Osteoblast (primary cell): ENCODE results near the gene SH2D6. TPM values are rescaled to one million over a fixed set of nuclear protein-coding genes. Genes with fewer than 3 reads are reported as not detected.

Experiments
- DNase-seq: peaks from one replicate; pipeline ENCODE4 v3.0.0; 2011; ENCODE audit warnings: low spot score, mixed read lengths; ENCODE audit not compliant: insufficient read length; ENCODE audit errors: missing footprints
- H2AFZ ChIP-seq: 2 replicates; pipeline ENCODE4 v1.6.0; 2011; ENCODE audit warnings: mild to moderate bottlenecking, low read length
- H3K27ac ChIP-seq: 2 replicates; pipeline ENCODE4 v1.5.1; 2011; ENCODE audit warnings: mild to moderate bottlenecking, low read depth, low read length, moderate library complexity
- H3K27me3 ChIP-seq: 2 replicates; pipeline ENCODE4 v1.6.0; 2012; ENCODE audit warnings: mild to moderate bottlenecking, control low read depth, inconsistent platforms, low read length, moderate library complexity; ENCODE audit not compliant: insufficient read depth
- H3K36me3 ChIP-seq: 2 replicates; pipeline ENCODE4 v1.5.1; 2011; ENCODE audit warnings: mild to moderate bottlenecking, low read length, control low read depth, moderate library complexity; ENCODE audit not compliant: insufficient read depth
- H3K4me1 ChIP-seq: 2 replicates; pipeline ENCODE4 v1.5.1; 2011; ENCODE audit warnings: mild to moderate bottlenecking, low read length, control low read depth, moderate library complexity; ENCODE audit not compliant: insufficient read depth
- H3K4me2 ChIP-seq: 2 replicates; pipeline ENCODE4 v1.6.0; 2011; ENCODE audit warnings: mild to moderate bottlenecking, low read length; ENCODE audit not compliant: insufficient read depth
- H3K4me3 ChIP-seq: fragments of 200-600 bp; sonication (generic); 3 replicates; pipeline ENCODE4 v1.5.1; 2012; ENCODE audit warnings: mild to moderate bottlenecking, low read length, inconsistent platforms; ENCODE audit not compliant: insufficient read depth
- H3K79me2 ChIP-seq: 2 replicates; pipeline ENCODE4 v1.6.0; 2012; ENCODE audit warnings: mild to moderate bottlenecking, low read length, control low read depth, inconsistent platforms; ENCODE audit not compliant: insufficient read depth
- H3K9me3 ChIP-seq: 2 replicates; pipeline ENCODE4 v1.5.1; 2011; ENCODE audit warnings: low read depth, low read length, control low read depth
- H4K20me1 ChIP-seq: 2 replicates; pipeline ENCODE4 v1.6.0; 2012; ENCODE audit warnings: mild to moderate bottlenecking, low read length, control low read depth; ENCODE audit not compliant: insufficient read depth
- CTCF ChIP-seq: IDR thresholded peaks from 2 replicates; pipeline ENCODE4 v1.5.1; 2011; ENCODE audit warnings: mild to moderate bottlenecking, low read depth, low read length, moderate library complexity; ENCODE audit errors: extremely low read depth
- total RNA-seq: library from RNA; depleted of rRNA; stranded (reverse); fragments of >200 nt; gene quantifications from 2 replicates; pipeline ENCODE4 v1.2.3, GENCODE V29; 2012

The SH2D6 gene
- total RNA-seq, 1 donor: under 0.01 TPM

GRCh38 chr2:85390941-85391669, 27.4 kb upstream of the SH2D6 start:
- no peaks in the 10 kb centered on the region for H3K27me3 ChIP-seq
- H3K79me2 ChIP-seq: no peaks in the 10 kb centered on the region
- no peaks in the 10 kb centered on the region for H3K9me3 ChIP-seq
- no peak overlapping the region for H3K4me3 ChIP-seq
- H3K4me2 ChIP-seq: no peak overlapping the region
- no peak overlapping the region for H3K27ac ChIP-seq
- no peak overlapping the region for H2AFZ ChIP-seq
- peak; percentile 59 for TF ChIP-seq CTCF
- peaks cover 32% of the 10 kb centered on the region for H3K36me3 ChIP-seq
- peaks cover 8% of the 10 kb centered on the region for H3K4me1 ChIP-seq
- peak; percentile 68 for DNase-seq
- no peaks in the 10 kb centered on the region for H4K20me1 ChIP-seq

GRCh38 chr2:85393836-85394235, 24.7 kb upstream of the SH2D6 start:
- H3K4me3 ChIP-seq: no peak overlapping the region
- H3K4me1 ChIP-seq: peaks cover 12% of the 10 kb centered on the region
- no peaks in the 10 kb centered on the region for H3K79me2 ChIP-seq
- H3K27ac ChIP-seq: peak overlapping the region; percentile 7
- TF ChIP-seq CTCF: no peak
- no peak overlapping the region for H2AFZ ChIP-seq
- H3K9me3 ChIP-seq: no peaks in the 10 kb centered on the region
- no peaks in the 10 kb centered on the region for H3K27me3 ChIP-seq
- peak; percentile 88 for DNase-seq
- H3K4me2 ChIP-seq: peak overlapping the region; percentile 27
- H3K36me3 ChIP-seq: peaks cover 20% of the 10 kb centered on the region
- H4K20me1 ChIP-seq: no peaks in the 10 kb centered on the region

GRCh38 chr2:85394261-85394681, 24.2 kb upstream of the SH2D6 start:
- no peak overlapping the region for H2AFZ ChIP-seq
- H3K27ac ChIP-seq: peak overlapping the region; percentile 7
- no peaks in the 10 kb centered on the region for H3K9me3 ChIP-seq
- TF ChIP-seq CTCF: no peak
- H3K4me3 ChIP-seq: no peak overlapping the region
- DNase-seq: peak; percentile 58
- H3K36me3 ChIP-seq: peaks cover 20% of the 10 kb centered on the region
- no peaks in the 10 kb centered on the region for H4K20me1 ChIP-seq
- peak overlapping the region; percentile 27 for H3K4me2 ChIP-seq
- no peaks in the 10 kb centered on the region for H3K27me3 ChIP-seq
- no peaks in the 10 kb centered on the region for H3K79me2 ChIP-seq
- peaks cover 12% of the 10 kb centered on the region for H3K4me1 ChIP-seq

- peaks cover 12% of the 10 kb centered on the region for H3K4me1 ChIP-seq
- no peaks in the 10 kb centered on the region for H4K20me1 ChIP-seq
- peaks cover 20% of the 10 kb centered on the region for H3K36me3 ChIP-seq
- H3K4me2 ChIP-seq: no peak overlapping the region
- H3K27me3 ChIP-seq: no peaks in the 10 kb centered on the region
- H3K79me2 ChIP-seq: no peaks in the 10 kb centered on the region
- no peak overlapping the region for H2AFZ ChIP-seq
- H3K4me3 ChIP-seq: no peak overlapping the region
- no peak for TF ChIP-seq CTCF
- H3K9me3 ChIP-seq: no peaks in the 10 kb centered on the region
- no peak for DNase-seq
- no peak overlapping the region for H3K27ac ChIP-seq
Measured at GRCh38 chr2:85394976-85395375, 23.5 kb upstream of the SH2D6 start.
